AG09319 (cell line): Measurements from ENCODE around the gene FRMD4B.

Experiments used
- DNase-seq: peaks from one replicate; pipeline ENCODE4 v3.0.0-alpha.2; 2010; ENCODE audit warnings: low read depth; ENCODE audit errors: extremely low read depth
- TF ChIP-seq, protein P1 (sequence below): IDR thresholded peaks from 2 replicates; pipeline ENCODE4 v1.5.1; 2011; ENCODE audit warnings: low read depth, mild to moderate bottlenecking, inconsistent platforms, low read length, moderate library complexity

FRMD4B gene

DNA sequence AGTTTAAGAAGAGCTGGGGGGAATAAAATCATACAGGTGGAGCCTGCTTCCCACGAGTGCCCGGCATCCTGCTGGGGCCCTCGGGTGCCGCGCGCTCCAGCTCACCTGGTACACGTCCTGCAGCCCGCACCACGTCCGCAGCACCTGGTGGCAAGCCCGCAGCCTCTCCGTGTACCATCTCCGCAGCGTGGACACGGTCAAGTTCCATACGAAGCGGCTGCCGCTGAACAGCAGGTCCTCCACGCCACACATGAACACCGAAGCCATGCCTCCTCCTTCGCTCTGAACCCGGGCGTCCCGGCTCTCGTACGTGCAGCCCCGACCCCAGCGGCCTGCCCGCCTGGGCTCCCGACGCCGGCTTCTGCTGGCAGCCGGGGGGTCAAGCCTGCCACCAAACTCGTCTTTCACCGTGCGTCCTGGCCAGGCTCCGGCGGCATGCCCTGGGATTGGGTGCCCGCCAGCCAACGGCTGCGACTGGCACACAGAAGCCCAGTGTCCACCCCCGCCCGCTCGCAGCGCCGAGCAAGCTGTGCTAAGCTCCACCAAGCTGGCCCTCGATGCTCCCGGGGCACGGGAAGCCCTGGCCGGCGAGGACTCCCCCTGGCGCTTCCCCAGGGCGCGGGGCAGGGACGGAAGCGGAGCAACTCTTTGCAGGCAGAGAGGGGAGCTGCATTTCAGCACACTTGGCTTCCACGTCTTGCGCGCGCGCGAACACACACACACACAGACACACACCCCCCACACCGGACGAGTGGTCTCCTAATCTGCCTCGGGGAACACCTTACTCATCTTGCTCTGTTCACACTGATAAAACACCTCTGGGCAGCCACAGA, at the start of gene FRMD4B:
Gene FRMD4B (minus strand): TSS at position 366 of the 833 bp plus-strand sequence. CDS start 99 bp downstream, at position 267.
- TF ChIP-seq, protein P1, sequence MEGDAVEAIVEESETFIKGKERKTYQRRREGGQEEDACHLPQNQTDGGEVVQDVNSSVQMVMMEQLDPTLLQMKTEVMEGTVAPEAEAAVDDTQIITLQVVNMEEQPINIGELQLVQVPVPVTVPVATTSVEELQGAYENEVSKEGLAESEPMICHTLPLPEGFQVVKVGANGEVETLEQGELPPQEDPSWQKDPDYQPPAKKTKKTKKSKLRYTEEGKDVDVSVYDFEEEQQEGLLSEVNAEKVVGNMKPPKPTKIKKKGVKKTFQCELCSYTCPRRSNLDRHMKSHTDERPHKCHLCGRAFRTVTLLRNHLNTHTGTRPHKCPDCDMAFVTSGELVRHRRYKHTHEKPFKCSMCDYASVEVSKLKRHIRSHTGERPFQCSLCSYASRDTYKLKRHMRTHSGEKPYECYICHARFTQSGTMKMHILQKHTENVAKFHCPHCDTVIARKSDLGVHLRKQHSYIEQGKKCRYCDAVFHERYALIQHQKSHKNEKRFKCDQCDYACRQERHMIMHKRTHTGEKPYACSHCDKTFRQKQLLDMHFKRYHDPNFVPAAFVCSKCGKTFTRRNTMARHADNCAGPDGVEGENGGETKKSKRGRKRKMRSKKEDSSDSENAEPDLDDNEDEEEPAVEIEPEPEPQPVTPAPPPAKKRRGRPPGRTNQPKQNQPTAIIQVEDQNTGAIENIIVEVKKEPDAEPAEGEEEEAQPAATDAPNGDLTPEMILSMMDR, result peak; percentile 22
- no peak for DNase-seq

DNA sequence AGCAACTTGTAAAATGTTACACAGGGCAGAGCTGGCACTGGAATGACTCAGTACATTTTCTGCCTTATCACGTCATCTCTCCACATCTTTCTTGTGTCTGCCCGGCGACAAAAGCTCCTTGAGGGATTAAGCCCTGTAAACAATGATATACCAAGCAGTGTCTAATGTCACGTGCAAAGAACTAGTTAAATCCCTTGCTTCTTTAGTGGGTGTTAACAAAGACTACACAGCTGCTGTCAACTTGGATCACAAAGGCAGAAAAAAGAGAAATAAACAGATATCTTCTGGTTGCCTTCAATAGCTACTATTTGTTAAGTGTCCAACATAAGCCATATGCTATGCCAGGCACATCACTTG, 48.1 kb upstream of the FRMD4B start:
- DNase-seq, result no peak
- TF ChIP-seq, protein P1, result no peak

DNA sequence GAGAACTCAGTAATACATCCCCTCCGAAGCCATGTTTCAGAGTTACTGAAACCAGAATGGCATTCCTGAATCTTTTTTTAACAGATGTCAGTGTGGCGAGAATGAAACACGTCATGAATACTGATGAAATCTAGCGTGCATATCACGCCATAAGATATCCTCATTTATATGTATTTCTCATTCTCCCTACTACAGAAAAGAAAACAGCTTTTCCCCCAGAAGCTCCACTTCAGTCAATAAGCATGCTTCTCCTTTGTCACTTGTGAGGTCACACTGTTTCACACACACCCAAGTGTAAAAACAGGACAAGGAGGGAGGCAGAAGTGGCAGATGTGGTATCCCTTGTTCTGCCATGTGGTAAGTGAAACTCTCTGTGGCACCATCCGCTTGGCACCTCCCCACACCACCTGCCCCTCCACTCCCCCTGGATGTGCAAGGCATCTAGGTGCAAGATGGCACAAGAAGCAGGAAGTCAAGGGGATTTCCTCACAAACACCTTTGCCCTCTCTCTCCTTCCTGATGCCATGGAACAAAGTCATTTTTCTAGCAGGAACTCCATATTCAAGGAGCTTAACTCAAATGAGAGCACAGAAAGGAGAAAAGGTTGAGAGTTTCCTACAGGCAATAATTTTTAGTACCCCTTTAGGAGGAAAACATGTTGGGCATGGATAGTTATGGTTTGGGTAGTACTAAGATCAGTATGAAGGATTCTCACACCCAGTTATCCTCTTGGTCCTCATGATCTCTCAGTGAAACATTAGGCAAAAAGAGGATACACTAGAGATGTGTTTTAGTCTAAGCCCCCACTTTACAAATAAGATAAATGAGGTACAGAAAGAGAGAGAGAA, 47.5 kb upstream of the FRMD4B start:
- no peak for DNase-seq
- TF ChIP-seq, protein P1, result no peak

DNA sequence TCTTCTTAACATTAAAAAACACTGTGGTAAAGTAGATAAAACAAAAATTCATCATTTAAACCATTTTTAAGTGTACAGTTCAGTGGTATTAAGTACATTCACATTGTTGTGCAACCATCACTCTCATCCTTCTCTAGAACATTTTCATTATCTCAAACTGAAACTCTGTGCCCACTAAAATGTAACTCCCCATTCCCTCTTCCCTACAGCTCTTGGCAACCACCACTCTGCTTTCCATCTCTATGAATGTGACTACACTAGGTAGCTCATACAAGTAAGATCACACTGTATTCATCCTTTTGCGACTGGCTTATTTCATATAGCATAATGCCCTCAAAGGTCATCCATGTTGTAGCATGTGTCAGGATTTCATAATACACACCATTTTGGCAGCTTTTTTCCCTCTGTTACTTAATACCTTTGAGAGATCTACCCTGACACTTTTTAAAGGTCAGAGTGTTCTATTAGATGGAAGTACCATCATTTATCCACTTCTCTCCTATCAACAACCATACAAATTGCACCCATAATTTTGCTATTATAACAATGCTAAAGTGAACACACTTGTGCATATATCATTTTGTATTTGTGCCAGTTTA, 42.9 kb upstream of the FRMD4B start:
- DNase-seq, result no peak
- TF ChIP-seq, protein P1, result no peak

DNA sequence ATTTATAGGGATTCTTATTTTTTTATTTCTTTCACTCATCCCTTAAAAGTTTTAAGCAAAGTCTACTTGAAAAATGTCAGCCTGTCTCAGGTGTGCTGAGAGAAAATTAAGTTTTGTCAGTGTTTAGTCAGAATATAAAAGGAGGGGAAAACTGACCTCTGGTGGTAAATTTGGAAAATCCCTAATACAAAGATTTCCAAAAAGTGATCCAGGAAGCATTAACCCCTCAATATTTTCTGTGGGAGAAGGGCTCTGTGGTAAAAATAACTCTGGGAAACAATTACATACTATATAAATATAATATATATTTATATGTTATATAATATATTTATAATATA, 41.0 kb upstream of the FRMD4B start:
- TF ChIP-seq, protein P1, result peak; percentile 18
- no peak for DNase-seq

DNA sequence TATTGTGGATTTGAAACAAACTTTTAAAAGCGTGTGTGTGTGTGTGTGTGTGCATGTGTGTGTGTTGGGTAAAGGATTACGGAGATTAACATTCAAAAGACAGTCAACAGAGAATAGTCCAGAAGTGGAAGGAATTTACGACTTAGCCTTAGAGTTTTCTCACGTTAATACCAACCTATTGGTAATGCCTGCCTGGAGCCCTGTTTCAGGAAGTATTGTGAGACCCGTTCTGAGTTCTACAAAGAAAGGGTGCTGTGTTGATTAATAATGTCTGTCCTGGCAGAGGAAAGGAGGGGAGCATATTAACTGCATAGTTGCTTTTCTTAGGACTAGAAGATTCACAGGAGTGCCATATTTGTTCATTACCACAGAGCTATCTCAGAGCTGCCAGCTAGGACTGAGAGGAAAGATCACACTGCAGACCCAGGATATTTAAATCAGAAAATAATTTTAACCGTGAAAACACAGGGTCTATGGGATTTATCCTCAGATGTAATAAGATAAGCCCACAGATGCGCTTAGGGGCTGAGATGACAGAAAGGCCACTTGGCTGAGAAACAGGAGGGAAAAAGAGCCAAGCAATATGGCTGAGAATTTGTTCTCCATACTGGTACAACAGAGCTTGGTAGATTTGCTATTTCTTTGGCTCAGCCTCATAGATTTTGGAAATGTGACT, 40.5 kb upstream of the FRMD4B start:
- DNase-seq, result no peak
- TF ChIP-seq, protein P1, result no peak
